HG02623 (cell line): Measurements from ENCODE around the gene KLF4.
"Not testable (repeated sequence)": the region's sequence is repeated elsewhere in the genome, so short reads cannot be mapped to it uniquely, and the experiment has no call there.

Experiments used
- ATAC-seq: cut with Tn5 transposase; IDR thresholded peaks from one replicate; pipeline ENCODE4 v1.9.1; 2021; ENCODE audit warnings: moderate library complexity; ENCODE audit not compliant: unreplicated experiment

The KLF4 gene

DNA sequence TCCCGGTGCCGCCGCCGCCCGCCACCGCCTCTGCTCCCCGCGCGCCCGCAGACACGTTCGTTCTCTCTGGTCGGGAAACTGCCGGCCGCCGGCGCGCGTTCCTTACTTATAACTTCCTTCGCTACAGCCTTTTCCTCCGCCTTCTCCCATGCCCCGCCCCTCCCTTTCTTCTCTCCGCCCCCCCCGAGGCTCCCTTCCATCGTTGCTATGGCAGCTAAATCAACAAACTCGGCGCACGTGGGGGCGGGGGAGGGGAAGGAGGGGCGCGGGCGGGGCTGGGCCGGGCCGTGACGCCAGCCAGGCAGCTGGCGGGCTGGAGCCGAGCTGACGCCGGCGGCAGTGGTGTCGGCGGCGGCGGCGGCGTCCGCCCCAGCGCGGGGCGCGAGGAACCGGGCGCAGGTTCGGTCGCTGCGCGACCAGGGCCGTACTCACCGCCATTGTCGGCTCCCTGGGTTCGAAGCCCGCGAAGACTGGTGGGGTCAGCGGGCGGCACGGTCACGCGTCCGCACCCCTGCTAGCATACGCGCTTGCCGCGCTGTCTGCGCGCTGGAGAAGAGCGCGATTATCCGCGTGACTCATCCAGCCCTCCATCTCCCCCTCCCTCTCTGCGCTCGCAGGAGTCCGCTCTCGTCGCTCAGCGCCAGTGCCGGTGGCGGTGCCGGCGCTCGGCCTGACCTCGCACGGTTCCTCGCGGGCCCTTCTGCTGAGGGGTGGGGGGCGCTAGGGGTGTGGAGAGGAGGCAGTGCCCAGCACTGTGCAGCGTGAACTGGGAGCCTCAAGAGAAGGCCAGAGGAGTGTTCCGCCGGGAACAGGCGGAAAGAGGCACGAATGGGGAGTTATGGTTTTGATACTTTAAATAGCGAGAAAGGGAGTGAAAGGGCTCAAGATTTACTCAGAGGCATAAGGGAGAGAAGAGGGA, at the start of gene KLF4:
TSS of gene KLF4 (minus strand) at position 83 of the 919 bp plus-strand sequence. CDS start 597 bp downstream, outside the sequence.
- ATAC-seq, result peak; percentile 74

DNA sequence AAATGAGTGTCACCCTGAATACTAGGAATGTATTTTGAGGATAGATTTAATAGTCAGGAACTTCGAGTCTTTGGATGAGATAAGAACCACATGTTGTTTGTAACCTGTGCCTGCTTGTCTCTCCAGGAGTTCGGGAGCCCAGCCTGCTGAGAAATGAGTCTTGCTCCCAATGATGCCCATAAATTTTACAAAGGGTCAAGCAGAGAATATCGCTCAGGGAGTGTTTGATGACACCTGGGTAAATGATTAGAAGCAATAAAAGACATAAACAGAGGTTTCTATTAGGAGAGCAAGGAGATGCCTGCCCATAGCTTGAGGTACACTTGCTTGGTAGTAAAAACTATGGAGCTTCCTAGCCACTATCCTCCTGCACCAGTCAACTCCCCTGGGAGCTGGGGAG, 46.9 kb upstream of the KLF4 start:
- ATAC-seq, result no peak

DNA sequence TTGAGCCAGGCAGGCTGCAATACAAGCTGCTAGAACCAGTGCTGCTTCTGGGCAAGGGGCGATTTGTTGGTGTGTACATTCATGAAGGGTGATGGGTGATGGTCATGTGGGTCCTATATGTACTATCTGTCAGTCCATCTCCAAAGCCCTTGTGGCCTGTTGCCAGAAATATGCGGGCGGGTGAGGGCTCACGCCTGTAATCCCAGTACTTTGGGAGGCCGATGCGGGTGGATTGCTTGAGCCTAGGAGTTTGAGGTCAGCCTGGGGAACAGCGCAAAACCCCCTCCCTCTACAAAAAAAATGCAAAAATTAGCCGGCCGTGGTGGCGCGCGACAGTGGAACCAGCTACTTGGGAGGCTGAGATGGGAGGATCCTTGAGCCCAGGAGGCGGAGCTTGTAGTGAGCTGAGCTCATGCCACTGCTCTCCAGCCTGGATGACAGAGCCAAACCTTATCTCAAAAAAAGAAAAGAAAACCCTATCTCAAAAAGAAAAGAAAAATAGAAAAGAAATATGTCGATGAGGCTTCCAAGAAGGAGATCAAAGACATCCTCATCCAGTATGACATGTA, 45.0 kb upstream of the KLF4 start:
- ATAC-seq, result no peak

DNA sequence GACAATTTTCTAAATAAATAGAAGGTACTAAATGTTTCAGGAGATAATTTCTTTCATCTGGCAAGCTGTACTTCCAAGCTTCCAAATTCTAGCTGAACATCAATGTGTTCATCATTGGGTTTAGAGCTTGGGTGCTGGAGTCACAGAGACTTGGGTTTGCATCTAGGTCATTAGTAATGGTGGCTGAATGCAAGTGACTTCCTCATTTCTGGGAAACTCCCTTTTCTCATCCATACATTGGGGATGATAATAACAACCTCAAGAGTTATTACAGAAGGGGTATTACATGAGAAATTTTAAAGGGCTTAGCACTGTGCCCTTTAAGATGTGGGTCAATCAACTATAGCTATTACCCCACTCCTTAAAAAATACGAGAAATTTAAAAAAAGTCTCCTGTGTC, 41.1 kb upstream of the KLF4 start:
- no peak for ATAC-seq

DNA sequence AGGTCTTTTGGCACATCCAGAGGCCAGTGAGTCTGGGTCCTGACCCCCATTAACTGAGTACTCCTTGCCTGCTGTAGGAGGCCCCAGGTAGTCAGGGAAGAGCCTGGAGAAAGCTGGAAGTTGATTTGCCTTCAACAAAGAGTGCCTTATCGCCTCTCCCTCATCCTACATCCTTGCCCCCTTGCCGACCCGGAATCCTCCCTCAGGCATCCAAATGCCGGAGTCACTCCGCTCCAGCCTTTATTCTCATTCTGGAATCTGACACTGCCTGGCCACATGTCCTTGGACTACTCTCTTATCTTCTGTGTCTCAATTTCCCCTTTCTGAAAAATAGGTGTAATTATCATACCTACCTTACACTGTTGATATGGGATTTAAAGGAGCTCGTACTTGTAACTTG, 39.1 kb upstream of the KLF4 start:
- ATAC-seq, result no peak

DNA sequence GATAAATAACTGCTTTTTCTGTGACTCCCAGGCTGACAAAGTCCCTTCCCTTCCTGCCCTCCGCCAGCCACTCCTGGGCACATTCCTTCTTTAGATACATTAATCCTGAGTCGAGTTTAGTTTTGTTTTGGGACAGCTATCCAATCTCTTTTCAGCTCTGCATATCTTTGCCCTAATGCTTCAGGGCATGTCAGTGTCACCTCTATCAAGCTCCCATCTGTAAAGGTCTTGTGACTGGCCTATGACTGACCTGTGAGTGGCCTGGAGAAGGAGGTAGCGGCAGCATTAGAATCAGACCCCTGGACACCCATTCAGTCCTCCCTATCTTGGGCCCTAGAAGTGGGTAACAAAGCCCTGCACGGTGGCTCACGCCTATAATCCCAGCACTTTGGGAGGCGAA, 34.0 kb upstream of the KLF4 start:
- no peak for ATAC-seq

DNA sequence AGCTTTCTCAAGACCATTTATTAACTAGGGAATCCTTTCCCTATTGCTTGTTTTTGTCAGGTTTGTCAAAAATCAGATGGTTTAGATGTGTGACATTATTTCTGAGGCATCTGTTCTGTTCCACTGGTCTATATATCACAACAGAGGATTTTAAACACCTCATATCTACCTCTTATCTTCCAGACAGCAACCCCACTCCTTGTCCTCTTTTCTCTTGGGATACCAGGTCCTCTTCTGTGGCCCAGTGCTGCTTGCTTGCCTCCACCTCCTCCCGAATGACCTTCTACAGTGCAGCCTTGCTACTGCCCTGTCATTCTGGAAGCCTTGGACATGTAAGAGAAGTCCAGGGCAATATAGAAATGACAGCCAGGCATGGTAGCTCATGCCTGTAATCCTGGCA, 30.6 kb upstream of the KLF4 start:
- ATAC-seq, result no peak

DNA sequence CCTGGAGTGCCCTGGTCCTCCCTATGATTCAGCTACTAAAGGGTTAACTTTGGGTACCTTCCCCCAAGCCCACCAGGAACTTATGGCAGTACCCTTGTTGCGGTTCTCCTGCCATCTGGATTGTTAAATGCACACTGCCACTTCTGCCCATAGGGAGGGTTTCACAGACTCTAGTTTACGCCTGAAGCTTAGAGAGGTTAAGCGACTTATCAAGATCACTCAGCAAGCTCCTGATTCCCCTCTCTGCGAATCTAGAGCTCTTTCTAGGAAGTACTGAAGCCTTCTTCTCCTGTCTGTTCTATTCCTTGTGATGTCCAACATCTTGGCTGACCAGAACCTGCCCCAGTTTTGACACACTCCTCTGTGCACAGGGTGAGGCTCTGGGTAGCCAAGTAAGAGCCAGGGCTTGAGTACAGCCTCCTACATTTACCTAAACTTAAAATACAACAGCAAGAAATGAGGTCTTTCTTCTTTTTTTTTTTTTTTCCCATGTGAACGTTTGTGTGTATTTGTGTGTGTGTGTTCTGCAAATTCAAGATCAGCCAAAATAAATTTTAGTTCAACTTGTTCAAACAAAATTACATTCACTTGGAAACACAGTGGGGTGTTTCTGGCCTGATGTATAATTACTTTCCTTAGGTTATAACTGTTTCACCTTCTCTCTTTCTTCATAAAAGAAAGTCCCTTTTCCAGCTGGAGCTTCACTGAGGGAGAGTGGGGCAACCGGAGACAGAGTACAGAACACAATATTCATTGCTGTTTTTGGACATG, 28.7 kb upstream of the KLF4 start:
- ATAC-seq, result no peak

DNA sequence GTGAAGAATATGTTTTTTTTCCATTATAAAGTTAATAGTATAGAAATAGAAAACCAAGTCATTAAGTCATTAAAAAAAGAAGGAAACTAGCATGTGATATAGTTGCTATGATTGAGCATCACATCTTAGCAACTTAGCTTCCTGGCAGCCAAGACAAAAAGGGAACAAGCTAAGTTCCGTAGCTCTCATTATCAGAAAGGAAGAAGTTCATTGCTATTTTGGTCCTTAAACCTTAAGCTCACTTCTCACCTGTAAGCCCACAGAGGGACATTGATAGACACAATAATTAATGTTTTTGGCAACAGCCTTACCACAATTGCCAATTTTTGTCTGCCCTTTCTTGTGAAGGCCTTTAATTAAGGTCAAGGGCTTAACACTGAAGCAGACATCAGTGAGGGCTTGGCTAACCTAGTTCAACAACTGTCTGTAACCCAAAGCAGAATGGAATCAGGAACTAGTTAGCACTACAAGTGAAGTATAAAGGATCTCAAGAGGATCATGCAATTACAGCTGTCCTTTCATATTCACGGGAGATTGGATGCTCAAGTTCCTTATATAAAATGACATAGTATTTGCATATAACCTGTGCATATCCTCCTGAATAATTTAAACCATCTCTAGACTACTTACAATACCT, 24.0 kb upstream of the KLF4 start:
- no peak for ATAC-seq

DNA sequence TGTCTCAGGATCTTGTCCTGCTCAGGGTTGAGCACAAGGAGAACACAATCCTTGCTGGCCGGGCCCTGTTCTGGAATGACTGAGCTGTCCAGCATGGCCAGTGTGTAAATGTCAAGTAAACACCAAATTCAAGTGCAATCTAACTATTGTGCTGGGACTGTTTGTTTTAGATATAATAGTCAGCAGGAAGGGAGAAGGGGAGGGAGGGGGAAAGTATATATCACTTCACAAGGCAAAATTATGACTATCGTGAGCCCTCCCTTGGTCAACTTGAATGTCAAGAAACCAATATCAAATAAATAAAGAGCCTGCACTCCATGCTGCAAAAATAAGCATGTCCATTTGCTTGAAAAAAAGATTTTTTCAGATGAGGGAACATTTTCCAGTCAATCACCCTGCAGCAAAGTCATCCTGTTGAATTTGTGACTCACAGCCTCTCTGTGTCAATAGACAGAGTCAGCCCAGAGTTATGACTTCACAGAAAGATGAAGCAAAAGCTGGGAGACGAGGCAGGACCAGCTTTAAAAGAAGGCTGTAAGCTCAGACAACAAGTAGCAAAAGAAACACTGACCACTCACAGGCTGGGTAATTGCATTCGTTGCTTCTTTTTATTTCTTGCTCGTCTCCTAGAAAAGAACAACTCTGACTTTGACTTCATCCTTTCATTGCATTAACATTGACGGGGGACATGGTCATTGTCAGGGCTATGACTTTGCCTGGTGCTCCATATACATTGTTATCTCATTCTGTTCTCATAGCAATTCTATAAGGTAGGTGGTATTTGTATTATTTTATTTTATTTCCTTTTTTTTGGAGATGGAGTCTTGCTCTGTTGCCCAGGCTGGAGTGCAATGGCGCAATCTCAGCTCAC, 15.3 kb upstream of the KLF4 start:
- no peak for ATAC-seq

DNA sequence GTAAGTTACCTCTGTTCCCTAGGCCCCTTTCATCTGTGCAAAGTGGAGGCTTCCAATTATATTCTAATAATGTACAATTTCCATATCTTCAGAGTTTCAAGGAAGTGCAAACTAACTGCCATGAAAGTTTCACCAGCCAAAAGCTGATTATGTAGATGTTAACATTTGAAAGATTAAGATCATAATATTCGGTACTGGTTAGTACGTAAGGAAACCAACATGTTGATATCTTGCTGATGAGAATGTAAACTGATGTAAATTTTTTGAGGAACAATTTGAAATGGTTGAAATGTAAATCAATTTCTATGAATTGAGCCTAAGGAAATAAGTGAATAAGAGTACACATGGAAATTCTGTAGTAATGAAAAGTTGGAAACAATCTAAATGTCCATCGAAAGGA, 12.9 kb upstream of the KLF4 start:
- ATAC-seq, result no peak

DNA sequence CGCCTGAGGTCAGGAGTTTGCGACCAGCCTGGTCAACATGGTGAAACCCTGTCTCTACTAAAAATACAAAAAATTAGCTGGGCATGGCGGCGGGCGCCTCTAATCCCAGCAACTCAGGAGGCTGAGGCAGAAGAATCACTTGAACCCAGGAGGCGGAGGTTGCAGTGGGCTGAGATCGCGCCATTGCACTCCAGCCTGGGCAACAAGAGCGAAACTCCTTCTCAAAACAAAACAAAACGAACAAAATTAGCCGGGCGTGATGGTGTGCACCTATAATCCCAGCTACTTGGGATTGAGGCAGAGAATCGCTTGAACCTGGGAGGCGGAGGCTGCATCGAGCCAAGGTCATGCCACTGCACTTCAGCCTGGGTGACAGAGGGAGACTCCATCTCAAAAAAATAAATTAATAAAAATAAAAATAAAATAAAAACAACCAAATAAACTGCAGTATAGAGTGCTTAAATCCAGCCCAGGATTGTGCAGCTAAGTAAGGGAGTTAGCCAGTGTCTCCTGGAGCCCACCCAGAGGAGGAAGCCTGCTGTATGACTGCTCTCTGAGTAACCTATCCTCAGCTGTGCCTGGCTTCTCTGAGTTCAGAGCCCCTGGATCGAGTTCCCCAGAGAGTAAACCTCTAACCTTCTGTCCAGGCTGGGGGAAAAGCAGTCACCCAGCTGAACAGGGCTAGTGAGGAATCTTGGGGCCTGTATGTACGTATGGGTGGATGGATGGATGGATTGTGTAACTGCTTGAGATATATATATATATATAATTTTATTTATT, 11.0 kb upstream of the KLF4 start:
- ATAC-seq, result not testable (repeated sequence)

DNA sequence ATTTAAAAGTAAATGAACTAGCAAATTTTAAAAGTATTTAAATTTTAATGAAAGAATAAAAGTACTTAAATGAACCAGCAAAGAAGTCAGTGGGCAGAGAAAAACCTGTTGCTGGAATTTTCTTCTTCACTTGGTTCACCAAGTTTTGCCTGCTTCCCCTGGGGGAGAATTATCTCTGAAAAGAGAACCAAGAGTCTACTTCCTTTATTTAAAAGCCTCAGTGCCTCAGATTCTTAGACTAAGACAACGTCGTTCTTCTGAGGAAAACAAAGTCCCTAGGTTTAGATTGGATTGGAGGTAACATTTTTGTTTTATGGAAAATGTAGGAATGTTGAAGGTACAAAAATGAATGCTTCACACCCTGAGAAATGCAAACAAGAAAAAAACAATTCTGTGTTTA, 7.4 kb upstream of the KLF4 start:
- ATAC-seq, result no peak

DNA sequence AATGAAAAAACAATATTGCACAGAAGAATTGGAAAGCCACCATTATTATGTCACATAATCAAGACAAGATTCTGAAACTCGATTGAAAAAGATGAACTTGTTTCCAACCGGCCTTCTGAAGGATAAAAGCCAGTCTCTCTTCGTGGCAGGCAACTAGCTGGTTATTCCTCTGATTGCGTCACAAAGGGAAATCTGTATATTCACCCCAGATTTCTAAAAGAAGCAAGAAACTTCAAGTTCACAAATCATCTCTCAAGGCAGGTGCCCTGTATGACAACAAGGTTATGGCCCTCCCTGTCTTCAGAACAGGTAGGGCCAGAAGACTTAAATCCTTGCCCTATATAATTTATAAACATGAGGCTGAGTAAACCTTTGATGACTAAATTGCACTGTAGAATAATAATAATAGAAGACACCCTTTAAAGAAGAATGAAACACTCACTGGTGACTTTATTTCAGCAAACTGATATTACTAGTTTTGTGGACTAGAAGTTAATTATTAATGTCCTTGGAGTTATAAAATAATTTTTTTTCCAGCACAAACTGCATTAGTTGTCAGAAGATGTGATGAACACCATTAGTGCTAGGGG, 2.9 kb upstream of the KLF4 start:
- ATAC-seq, result no peak

DNA sequence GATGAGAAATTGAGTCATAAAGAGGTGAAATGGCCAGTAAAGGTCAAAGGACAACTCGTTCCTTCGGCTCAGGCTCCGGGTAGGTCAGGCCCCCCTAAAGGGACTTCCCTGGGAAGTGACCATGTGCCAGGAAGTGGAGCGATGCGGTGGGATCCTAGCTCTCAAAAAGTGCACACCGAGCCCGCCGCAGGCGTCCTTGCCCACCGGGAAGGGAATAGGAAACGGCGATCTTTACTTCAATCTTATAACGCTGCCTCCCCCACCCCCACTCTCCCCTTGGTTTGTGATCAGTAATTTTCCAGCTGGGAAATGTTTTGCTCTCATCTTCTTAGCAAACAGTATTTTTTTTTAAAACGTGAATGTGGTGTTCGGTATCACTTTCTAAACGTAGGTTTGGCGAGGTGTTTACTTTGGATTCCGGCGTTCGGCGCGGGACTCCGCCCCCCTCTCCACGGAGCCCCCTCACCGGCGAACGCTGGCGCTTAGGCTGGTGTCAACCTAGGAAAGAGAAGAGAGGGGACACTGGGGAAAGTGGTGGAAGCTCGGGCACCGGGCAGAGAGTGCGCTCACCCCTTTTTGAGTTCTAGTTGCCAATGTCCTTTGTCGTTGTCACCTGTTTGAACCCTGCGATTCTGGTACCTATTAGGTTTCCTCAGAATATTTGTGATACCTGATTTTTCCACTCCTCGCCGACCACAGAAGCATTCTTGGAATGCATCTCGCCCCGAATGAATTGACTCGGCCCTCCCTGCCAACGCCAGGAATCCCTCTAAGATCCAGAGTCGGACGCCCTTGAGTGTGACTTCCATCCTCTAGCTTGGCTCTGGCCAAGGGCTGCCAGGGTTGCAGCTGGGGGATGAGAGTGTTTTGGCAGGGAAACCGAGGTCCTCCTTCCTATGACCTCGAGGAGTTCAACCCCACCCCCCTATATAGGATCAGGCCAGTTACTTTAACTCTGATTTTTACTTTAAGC, 1.8 kb upstream of the KLF4 start:
- no peak for ATAC-seq

DNA sequence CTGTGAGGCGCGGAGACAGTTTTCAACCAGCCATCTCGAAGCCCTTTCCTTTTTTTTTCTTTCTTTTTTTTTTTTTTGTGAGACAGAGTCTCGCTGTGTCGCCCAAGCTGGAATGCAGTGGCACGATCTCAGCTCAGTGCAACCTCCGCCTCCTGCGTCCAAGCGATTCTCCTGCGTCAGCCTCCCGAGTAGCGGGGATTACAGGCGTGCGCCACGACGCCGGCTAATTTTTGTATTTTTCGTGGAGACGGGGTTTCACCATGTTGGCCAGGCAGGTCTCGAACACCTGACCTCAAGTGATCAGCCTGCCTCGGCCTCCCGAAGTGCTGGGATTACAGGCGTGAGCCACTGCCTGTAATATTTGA, 1.0 kb upstream of the KLF4 start:
- not testable (repeated sequence) for ATAC-seq

DNA sequence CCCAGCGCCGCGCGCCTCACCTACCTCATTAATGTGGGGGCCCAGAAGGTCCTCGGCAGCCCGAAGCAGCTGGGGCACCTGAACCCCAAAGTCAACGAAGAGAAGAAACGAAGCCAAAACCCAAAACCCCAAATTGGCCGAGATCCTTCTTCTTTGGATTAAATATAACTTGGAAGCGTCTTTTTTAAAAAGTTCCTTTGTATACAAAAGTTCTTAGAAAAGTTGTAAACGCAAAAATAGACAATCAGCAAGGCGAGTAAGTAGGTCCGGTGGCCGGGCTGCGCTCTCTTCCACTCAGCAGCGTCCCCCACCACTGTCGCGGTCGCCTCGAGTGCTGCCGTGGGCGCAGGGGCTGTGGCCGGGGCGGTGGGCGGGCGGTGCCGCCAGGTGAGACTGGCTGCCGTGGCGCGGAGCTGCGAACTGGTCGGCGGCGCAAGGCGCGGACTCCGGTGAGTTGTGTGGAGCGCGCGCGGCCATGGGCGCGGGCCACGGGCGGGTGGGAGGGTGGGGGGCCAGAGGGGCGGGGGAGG, 360 bp downstream of the KLF4 start:
- peak; percentile 22 for ATAC-seq
